Measurements from ENCODE around the gene ACCS.

ACCS gene

GRCh38 chr11:44094260-44094868 lies 28.3 kb downstream of the ACCS start:
- Mint-ChIP-seq H3K9me3 (no peaks in the 10 kb centered on the region), H3K27ac (no peak overlapping the region), H3K27me3 (no peaks in the 10 kb centered on the region), H3K4me3 (peak overlapping the region; percentile 60), H3K4me1 (ENCODE audit: low read depth) (peaks cover 25% of the 10 kb centered on the region), H3K36me3 (ENCODE audit: low read depth) (peaks cover 3% of the 10 kb centered on the region)
- peak; percentile 58 for DNase-seq

- H3K9me3 Mint-ChIP-seq: no peaks in the 10 kb centered on the region
- H3K36me3 Mint-ChIP-seq (ENCODE audit: low read depth): peaks cover 6% of the 10 kb centered on the region
- H3K27ac Mint-ChIP-seq: peak within 1 kb of the TSS; percentile 50
- H3K4me1 Mint-ChIP-seq (ENCODE audit: low read depth): peaks cover 31% of the 10 kb centered on the region
- H3K27me3 Mint-ChIP-seq: no peaks in the 10 kb centered on the region
- DNase-seq: peak; percentile 91
- H3K4me3 Mint-ChIP-seq: peak within 1 kb of the TSS; percentile 83
Observed at GRCh38 chr11:44095506-44096359, 29.7 kb downstream of the ACCS start, which contains the start of gene EXT2. Gene EXT2 (plus strand): TSS chr11:44095678. CDS start chr11:44107713, 12,035 bp downstream.

GRCh38 chr11:44096360-44097185 lies 30.5 kb downstream of the ACCS start:
- Mint-ChIP-seq H3K4me3 (peak overlapping the region; percentile 83), H3K36me3 (ENCODE audit: low read depth) (peaks cover 6% of the 10 kb centered on the region), H3K9me3 (no peaks in the 10 kb centered on the region), H3K27ac (peak overlapping the region; percentile 50), H3K27me3 (no peaks in the 10 kb centered on the region), H3K4me1 (ENCODE audit: low read depth) (peaks cover 38% of the 10 kb centered on the region)
- no peak for DNase-seq

GRCh38 chr11:44097821-44098220 lies 31.8 kb downstream of the ACCS start:
- no peak overlapping the region for H3K27ac Mint-ChIP-seq
- H3K4me3 Mint-ChIP-seq: no peak overlapping the region
- H3K27me3 Mint-ChIP-seq: no peaks in the 10 kb centered on the region
- no peaks in the 10 kb centered on the region for H3K9me3 Mint-ChIP-seq
- H3K4me1 Mint-ChIP-seq (ENCODE audit: low read depth): peaks cover 47% of the 10 kb centered on the region
- H3K36me3 Mint-ChIP-seq (ENCODE audit: low read depth): peaks cover 6% of the 10 kb centered on the region
- DNase-seq: no peak

GRCh38 chr11:44101098-44101497 lies 35.0 kb downstream of the ACCS start:
- H3K4me1 Mint-ChIP-seq (ENCODE audit: low read depth): peaks cover 49% of the 10 kb centered on the region
- no peak for DNase-seq
- no peak overlapping the region for H3K27ac Mint-ChIP-seq
- no peak overlapping the region for H3K4me3 Mint-ChIP-seq
- no peaks in the 10 kb centered on the region for H3K27me3 Mint-ChIP-seq
- H3K36me3 Mint-ChIP-seq (ENCODE audit: low read depth): peaks cover 16% of the 10 kb centered on the region
- no peaks in the 10 kb centered on the region for H3K9me3 Mint-ChIP-seq

- Mint-ChIP-seq H3K4me1 (ENCODE audit: low read depth) (peaks cover 35% of the 10 kb centered on the region), H3K9me3 (no peaks in the 10 kb centered on the region), H3K27me3 (no peaks in the 10 kb centered on the region), H3K4me3 (no peak overlapping the region), H3K36me3 (ENCODE audit: low read depth) (peaks cover 31% of the 10 kb centered on the region), H3K27ac (peak overlapping the region; percentile 80)
- no peak for DNase-seq
Observed at GRCh38 chr11:44104481-44105294, 38.6 kb downstream of the ACCS start.

GRCh38 chr11:44108260-44108659 lies 42.2 kb downstream of the ACCS start:
- Mint-ChIP-seq H3K27ac (no peak overlapping the region), H3K27me3 (no peaks in the 10 kb centered on the region), H3K36me3 (ENCODE audit: low read depth) (peaks cover 65% of the 10 kb centered on the region), H3K9me3 (no peaks in the 10 kb centered on the region), H3K4me3 (no peak overlapping the region), H3K4me1 (ENCODE audit: low read depth) (peaks cover 26% of the 10 kb centered on the region)
- DNase-seq: no peak

- no peaks in the 10 kb centered on the region for H3K9me3 Mint-ChIP-seq
- no peak overlapping the region for H3K27ac Mint-ChIP-seq
- H3K27me3 Mint-ChIP-seq: no peaks in the 10 kb centered on the region
- H3K4me3 Mint-ChIP-seq: no peak overlapping the region
- H3K4me1 Mint-ChIP-seq (ENCODE audit: low read depth): peaks cover 15% of the 10 kb centered on the region
- peak; percentile 61 for DNase-seq
- peaks cover 79% of the 10 kb centered on the region for H3K36me3 Mint-ChIP-seq (ENCODE audit: low read depth)
Observed at GRCh38 chr11:44110231-44110679, 44.2 kb downstream of the ACCS start.

GRCh38 chr11:44112091-44112821 lies 46.2 kb downstream of the ACCS start:
- Mint-ChIP-seq H3K4me3 (no peak overlapping the region), H3K27ac (no peak overlapping the region), H3K4me1 (ENCODE audit: low read depth) (peaks cover 15% of the 10 kb centered on the region), H3K27me3 (no peaks in the 10 kb centered on the region), H3K9me3 (no peaks in the 10 kb centered on the region), H3K36me3 (ENCODE audit: low read depth) (peaks cover 91% of the 10 kb centered on the region)
- no peak for DNase-seq

GRCh38 chr11:44113018-44113417 lies 46.9 kb downstream of the ACCS start:
- Mint-ChIP-seq H3K27ac (no peak overlapping the region), H3K36me3 (ENCODE audit: low read depth) (peaks cover 90% of the 10 kb centered on the region), H3K4me3 (no peak overlapping the region), H3K4me1 (ENCODE audit: low read depth) (peaks cover 15% of the 10 kb centered on the region), H3K27me3 (no peaks in the 10 kb centered on the region), H3K9me3 (no peaks in the 10 kb centered on the region)
- DNase-seq: no peak

- Mint-ChIP-seq H3K9me3 (no peaks in the 10 kb centered on the region), H3K27ac (no peak overlapping the region), H3K4me1 (ENCODE audit: low read depth) (peaks cover 15% of the 10 kb centered on the region), H3K4me3 (no peak overlapping the region), H3K36me3 (ENCODE audit: low read depth) (peaks cover 91% of the 10 kb centered on the region), H3K27me3 (no peaks in the 10 kb centered on the region)
- no peak for DNase-seq
Observed at GRCh38 chr11:44113572-44113971, 47.5 kb downstream of the ACCS start.

- Mint-ChIP-seq H3K27ac (no peak overlapping the region), H3K4me3 (no peak overlapping the region), H3K27me3 (no peaks in the 10 kb centered on the region), H3K9me3 (no peaks in the 10 kb centered on the region), H3K4me1 (ENCODE audit: low read depth) (peaks cover 7% of the 10 kb centered on the region), H3K36me3 (ENCODE audit: low read depth) (peaks cover 92% of the 10 kb centered on the region)
- DNase-seq: no peak
Observed at GRCh38 chr11:44116234-44116830, 50.3 kb downstream of the ACCS start.

GRCh38 chr11:44120169-44120568 lies 54.1 kb downstream of the ACCS start:
- no peaks in the 10 kb centered on the region for H3K4me1 Mint-ChIP-seq (ENCODE audit: low read depth)
- H3K27ac Mint-ChIP-seq: no peak overlapping the region
- no peaks in the 10 kb centered on the region for H3K9me3 Mint-ChIP-seq
- H3K36me3 Mint-ChIP-seq (ENCODE audit: low read depth): peaks cover 83% of the 10 kb centered on the region
- DNase-seq: no peak
- H3K27me3 Mint-ChIP-seq: no peaks in the 10 kb centered on the region
- H3K4me3 Mint-ChIP-seq: no peak overlapping the region

Measured in activated T-cell treated with anti-CD3 and anti-CD28 coated beads, Interleukin-2, amount 50 U/mL, for 24 hours (primary cell).